Kasumi-1 (cell line): ENCODE results near the gene BFAR.
"Not testable (repeated sequence)": the region's sequence is repeated elsewhere in the genome, so short reads cannot be mapped to it uniquely, and the experiment has no call there.

Experiments
- DNase-seq, 2 experiments: peaks; one replicate each; lab custom pipeline; 2025; lab: John Stamatoyannopoulos, UW

The BFAR gene

DNA sequence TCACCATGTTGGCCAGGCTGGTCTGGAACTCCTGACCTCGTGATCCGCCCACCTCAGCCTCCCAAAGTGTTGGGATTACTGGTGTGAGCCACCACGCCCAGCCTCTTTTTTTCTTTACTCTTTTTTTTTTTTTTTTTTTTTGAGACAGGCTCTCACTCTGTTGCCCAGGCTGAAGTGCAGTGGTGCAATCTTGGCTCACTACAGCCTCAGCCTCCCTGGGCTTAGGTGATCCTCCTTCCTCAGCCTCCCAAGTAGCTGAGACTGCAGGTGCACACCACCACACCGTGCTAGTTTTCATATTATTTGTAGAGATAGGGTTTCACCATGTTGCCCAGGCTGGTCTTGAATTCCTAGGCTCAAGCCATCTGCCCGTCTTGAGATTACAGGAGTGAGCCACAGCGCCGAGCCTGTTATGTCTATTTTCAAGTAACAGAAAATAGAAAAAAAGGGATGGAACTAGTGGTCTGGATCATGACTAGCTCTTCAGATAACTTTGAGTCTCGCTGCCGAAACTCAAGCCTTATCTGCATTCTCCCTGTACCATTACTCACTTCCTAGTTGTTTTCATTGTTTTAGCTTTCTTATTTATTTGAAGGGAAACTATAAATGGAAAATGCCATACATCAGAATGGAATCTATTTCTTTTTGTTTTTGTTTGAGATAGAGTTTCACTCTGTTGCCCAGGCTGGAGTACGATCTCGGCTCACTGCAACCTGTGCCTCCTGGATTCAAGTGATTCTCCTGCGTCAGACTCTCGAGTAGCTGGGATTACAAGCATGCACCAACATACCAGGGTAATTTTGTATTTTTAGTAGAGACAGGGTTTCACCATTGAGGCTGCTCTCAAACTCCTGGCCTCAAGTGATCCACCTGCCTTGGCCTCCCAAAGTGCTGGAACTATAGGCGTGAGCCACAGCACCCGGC is 53.4 kb downstream of the BFAR start:
- DNase-seq: not testable (repeated sequence)

DNA sequence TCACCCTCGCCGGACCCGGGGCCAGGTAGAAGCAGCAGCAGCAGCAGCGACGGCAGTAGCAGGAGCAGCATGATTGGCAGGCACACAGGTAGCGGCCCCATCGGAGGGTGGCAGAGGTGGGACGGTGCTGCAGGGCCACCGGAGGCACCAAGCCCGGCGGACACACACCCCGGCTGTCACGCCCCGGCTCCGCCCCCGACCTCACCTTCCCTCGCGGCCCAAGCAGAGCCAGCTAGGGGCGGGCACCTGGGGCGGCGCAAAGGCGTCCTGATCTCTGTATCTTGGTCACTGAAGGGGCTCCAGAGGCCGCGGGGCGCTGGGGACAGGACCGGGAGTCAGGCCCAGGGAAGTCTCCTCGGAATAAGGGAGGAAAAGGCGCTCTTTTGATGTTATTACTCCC is 61.4 kb downstream of the BFAR start, which contains the start of gene PLA2G10:
TSS of gene PLA2G10 (minus strand) at position 180 of the 400 bp plus-strand sequence. CDS start at position 101, 79 bp downstream.
- DNase-seq: not testable (repeated sequence)

DNA sequence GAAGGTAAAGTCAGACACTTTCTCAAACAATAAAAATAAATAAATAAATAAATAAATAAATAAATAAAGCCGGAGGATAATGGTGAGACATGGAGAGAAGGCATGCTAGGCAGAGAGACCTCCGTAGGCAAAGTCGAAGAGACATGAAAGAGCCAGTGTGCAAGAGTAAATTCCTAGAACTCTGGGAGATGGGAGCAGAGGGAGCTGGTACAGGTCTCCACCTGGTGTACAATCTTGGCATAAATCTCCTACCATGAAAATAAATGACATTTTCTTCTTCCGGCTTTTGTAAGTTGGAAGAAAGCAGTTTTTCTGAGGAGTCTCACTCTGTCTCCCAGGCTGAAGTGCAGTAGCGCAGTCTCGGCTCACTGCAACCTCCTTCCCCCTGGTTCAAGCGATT is 69.1 kb downstream of the BFAR start:
- not testable (repeated sequence) for DNase-seq

- not testable (repeated sequence) for DNase-seq
Observed at GRCh38 chr16:14702672-14703071, 69.9 kb downstream of the BFAR start.

DNA sequence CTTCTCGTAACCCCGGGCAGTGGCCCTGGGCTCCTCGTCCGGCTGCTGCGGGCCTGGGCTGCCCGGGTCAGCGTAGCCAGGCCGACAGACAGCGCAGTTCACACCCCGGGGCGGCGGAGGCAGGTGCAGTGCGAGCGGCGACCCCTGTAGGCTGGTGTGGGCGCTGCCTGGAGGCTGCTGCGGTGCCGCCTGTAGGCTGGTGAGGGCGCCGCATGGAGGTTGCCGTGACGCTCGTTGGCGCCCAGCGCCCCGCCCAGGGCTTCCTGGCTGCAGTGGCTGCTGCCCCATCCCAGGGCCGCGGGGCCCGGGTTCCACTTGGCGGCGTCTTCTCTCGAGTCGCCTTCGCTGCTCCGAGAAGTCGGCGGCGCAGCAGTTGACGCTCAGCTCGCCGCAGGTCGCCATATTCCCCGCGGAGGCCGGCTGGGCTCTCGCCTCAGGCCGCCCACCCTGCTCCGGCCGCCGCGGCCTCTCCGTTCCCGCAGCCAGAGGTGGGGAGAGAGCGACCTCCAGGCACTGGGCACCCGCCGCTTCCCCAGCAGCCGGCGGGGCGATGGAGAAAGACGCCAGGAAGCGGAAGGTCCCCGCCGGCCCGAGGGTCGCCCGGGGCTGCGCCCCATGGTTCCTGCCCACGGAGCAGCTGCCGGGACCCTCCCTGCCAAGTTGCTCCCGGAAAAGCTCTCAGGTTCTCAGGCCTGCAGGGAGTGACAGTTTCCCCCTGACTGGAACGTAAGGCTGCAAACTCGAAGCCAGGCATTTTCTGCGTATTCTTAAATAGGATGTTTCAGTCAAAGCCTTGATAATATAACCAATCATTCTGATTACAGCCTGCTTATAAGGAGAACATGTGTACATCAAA is 70.6 kb downstream of the BFAR start, which contains the start of gene NPIPA3:
TSS of gene NPIPA3 (plus strand) at position 256 of the 856 bp plus-strand sequence. CDS start 5,533 bp downstream, outside the sequence.
- DNase-seq: not testable (repeated sequence)
